HepG2 (cell line): Measurements from ENCODE around the gene TRIM62.

Experiments used
- BRCA1 ChIP-seq: sonication (generic); formaldehyde crosslinking; IDR thresholded peaks from 2 replicates; pipeline ENCODE4 v1.4.0; 2020; ENCODE audit warnings: missing genetic modification reagents
- CEBPG ChIP-seq: IDR thresholded peaks from 2 replicates; pipeline ENCODE4 v1.6.1; 2016
- CENPBD1 ChIP-seq: sonication (generic); formaldehyde crosslinking; IDR thresholded peaks from 2 replicates; pipeline ENCODE4 v1.8.0; 2022; ENCODE audit warnings: missing genetic modification reagents, low read depth, mild to moderate bottlenecking, borderline replicate concordance
- CTCF ChIP-seq: sonication (generic); formaldehyde crosslinking; IDR thresholded peaks from 2 replicates; pipeline ENCODE4 v1.5.0; 2020; ENCODE audit warnings: mild to moderate bottlenecking, missing genetic modification reagents, moderate library complexity
- KDM1A ChIP-seq: IDR thresholded peaks from 2 replicates; pipeline ENCODE4 v1.6.1; 2016; ENCODE audit warnings: missing compliant biosample characterization
- MAZ ChIP-seq, 2 experiments: sonication (generic) in 1 of 2; formaldehyde crosslinking in 1 of 2; IDR thresholded peaks; 2 replicates each; pipeline versions ENCODE4 v1.5.0 to v1.6.1; 2012 to 2020; ENCODE audit warnings: low read depth in 2 of 2, mild to moderate bottlenecking in 2 of 2, borderline replicate concordance in 1 of 2, improper control_type of control experiment in 1 of 2, low read length in 1 of 2, missing genetic modification reagents in 1 of 2, moderate library complexity in 1 of 2
- NFIC ChIP-seq: IDR thresholded peaks from 2 replicates; pipeline ENCODE4 v1.6.1; 2012; ENCODE audit warnings: mild to moderate bottlenecking, low read length, inconsistent platforms
- PRPF4 ChIP-seq: fragments of 200-400 bp; formaldehyde crosslinking; IDR thresholded peaks from 2 replicates; pipeline ENCODE4 v1.6.1; 2016; ENCODE audit warnings: low read length, low read depth; ENCODE audit not compliant: poor library complexity, severe bottlenecking
- SMAD3 ChIP-seq: sonication (generic); formaldehyde crosslinking; IDR thresholded peaks from 2 replicates; pipeline ENCODE4 v1.4.0; 2020; ENCODE audit warnings: missing genetic modification reagents
- TFE3 ChIP-seq: IDR thresholded peaks from 2 replicates; pipeline ENCODE4 v1.6.1; 2016
- ZNF891 ChIP-seq: sonication (generic); formaldehyde crosslinking; IDR thresholded peaks from 2 replicates; pipeline ENCODE4 v1.5.0; 2020; ENCODE audit warnings: mild to moderate bottlenecking, missing genetic modification reagents

- TF ChIP-seq NFIC (no peak), MAZ (IDR thresholded peaks at IDR 0.05; ENCODE audit: borderline replicate concordance, low read depth, low read length) (no peak), MAZ (CRISPR knock-in tag; IDR thresholded peaks at IDR 0.05; ENCODE audit: low read depth) (no peak), BRCA1 (CRISPR knock-in tag) (no peak), KDM1A (CRISPR knock-in tag) (no peak), CTCF (CRISPR knock-in tag) (no peak), TFE3 (CRISPR knock-in tag) (no peak), CEBPG (CRISPR knock-in tag) (no peak), SMAD3 (CRISPR knock-in tag) (no peak), ZNF891 (CRISPR knock-in tag) (no peak), PRPF4 (no peak), CENPBD1 (no peak)
Observed at GRCh38 chr1:33143176-33143575, 38.7 kb downstream of the TRIM62 start.
